AG08395 (cell line): Measurements from ENCODE around the gene GTF2A2.
A peak's percentile ranks its signal among the peaks of the same experiment; 100 is the strongest.
"Not testable (repeated sequence)": the region's sequence is repeated elsewhere in the genome, so short reads cannot be mapped to it uniquely, and the experiment has no call there.

ENCODE experiments used
- DNase-seq: peaks from one replicate; pipeline ENCODE4 v3.0.0; 2012; ENCODE audit warnings: mixed read lengths, low spot score

Gene GTF2A2, protein sequence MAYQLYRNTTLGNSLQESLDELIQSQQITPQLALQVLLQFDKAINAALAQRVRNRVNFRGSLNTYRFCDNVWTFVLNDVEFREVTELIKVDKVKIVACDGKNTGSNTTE

GRCh38 chr15:59656897-59657634, at the start of gene GTF2A2:
GTF2A2 (minus strand) TSS chr15:59657515; CDS start chr15:59652277, 5,238 bp downstream.
- DNase-seq: peak; percentile 96

- DNase-seq: no peak
These were observed 46.9 kb upstream of the GTF2A2 start for GRCh38 chr15:59703979-59704796.

DNA sequence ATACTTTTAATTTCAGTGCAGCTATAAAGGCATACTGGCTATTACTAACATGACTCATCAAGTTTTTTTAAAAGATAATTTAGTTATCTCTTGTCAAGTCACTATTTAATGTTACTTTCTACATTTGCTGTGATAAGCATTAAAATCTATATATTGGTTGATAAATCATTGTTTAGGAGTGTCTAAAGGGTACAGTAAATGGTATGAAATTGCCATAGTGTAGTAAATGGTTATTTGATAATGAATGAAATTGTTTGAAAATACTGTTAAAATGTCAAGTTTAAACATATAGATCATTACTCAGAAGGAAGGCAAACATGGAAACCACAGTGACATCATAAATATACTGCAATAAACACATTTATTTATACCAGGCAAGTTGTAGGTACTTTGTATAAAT, 45.0 kb upstream of the GTF2A2 start:
- no peak for DNase-seq

- no peak for DNase-seq
These were observed 44.6 kb upstream of the GTF2A2 start for GRCh38 chr15:59701880-59702279.

GRCh38 chr15:59699810-59700431, 42.6 kb upstream of the GTF2A2 start:
- no peak for DNase-seq

DNA sequence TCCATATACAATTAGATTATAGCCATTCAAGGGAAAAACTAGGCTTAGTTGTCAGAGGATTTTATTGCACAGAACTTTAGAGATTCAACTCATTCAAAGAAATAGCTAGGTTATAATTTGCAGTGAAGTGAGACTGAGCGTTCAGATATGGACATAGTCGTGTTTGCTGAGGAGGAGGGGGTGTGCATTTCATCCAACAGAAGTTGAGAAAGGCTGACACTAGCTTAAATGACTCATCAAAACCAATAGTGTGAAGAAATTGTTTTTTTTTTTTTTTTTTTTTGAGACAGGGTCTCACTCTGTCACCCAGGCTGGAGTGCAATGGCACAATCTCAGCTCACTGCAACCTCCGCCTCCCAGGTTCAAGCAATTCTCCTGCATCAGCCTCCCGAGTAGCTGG, 40.8 kb upstream of the GTF2A2 start:
- not testable (repeated sequence) for DNase-seq

GRCh38 chr15:59696332-59696731, 39.0 kb upstream of the GTF2A2 start:
- no peak for DNase-seq

- DNase-seq: no peak
These were observed 37.5 kb upstream of the GTF2A2 start for GRCh38 chr15:59694779-59695178.

- peak; percentile 25 for DNase-seq
These were observed 34.0 kb upstream of the GTF2A2 start for GRCh38 chr15:59691194-59691805.

DNA sequence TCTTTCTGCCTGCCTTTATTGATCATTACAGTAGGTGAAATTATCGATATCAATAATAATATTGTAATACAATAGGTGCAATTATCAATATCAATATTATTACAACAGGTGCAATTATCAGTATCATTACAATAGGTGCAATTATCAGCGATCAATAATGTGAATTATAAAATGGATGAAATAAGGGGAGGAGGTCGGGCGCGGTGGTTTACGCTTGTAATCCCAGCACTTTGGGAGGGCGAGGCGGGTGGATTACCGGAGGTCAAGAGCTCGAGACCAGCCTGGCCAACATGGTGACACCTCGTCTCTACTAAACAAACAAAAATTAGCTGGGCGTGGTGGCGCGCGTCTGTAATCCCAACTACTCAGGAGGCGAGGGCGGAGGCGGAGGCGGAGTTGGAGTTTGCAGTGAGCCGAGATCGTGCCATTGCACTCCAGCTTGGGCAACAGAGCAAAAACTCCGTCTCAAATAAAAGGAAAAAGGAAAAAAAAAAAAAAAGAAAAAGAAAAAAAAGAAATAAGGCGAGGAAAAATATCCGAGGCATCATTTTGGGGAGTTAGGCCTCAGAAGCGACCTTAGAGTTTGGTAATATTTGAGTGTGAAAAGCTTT, 32.4 kb upstream of the GTF2A2 start:
- no peak for DNase-seq

DNA sequence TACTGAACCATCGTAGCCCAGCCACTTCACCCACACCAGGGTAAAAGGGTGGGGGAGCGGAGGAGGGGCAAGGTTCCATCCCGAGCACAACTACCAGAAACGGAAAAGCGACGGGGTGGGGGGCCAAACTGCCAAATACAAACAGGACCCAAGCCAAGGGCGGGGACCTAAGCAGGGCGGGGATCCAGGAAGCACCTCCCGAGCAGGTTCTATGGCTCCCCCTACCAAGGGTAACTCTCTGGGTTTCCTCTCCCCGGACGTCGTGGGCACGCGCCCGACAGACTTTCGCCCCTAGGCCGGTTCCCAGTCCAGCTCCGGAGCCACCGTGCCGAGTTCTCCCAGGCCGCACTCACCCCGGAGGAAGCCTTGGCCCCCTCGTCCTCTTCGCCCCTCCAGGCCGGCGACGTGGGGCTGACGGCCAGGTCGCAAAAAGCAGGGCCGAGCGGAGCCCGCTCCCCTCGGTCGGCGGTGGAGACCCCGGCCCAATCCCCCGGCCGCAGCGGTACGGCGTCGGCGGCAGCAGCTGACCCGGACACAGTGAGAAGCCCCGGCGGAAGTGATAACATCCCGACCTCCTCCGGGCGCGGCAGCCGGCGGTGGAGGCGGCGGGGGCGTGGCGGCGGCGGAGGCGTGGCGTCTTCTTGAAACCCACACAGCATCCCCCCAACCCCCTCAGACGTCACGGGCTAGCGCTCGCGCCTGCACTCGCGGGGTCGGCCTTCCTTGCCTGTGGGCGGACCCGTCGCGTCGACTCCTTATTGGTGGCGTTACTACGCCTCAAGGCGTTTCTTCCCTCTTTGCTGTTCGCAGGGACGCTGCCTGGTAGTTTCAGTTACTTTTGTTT, 31.7 kb upstream of the GTF2A2 start, which contains the start of gene BNIP2:
Gene BNIP2 (minus strand): TSS at position 539 of the 844 bp plus-strand sequence. CDS start 6,863 bp downstream, outside the sequence.
- peak; percentile 97 for DNase-seq

DNA sequence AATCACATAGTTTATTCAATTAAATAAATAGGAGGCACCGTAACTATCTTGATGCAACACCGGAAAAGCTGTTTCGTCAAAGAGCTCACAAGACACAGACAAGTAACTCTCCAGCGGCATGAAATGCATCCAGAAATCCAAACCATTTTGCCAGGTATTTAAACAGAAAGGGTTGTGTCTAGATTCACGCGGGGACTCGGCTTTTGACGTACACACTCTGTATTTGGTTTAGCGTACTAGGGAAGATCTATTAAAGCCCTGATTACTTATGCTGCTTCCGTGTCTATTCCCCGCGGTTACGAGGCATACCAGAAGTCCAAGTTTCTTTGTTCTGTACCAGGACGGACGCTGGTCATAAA, 31.1 kb upstream of the GTF2A2 start:
- DNase-seq: peak; percentile 34

DNA sequence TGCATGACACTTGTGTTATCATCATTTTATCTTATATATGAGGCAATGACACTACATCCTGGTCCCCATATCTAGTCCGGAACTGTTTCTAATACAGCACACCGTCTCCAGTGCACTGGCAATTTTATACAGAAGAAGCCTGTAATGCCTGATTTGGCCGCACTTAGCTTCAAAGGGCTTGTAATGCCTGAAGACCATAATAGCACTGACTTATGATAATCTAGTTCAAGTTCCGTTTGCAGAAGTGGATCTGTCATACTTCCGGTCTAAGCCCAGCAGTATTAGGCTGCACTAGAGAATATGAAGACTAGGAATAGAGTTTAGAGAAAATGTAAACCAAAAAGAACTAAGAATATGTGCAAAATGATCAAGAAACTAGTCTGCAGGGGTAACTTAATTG, 30.5 kb upstream of the GTF2A2 start:
- peak; percentile 21 for DNase-seq

DNA sequence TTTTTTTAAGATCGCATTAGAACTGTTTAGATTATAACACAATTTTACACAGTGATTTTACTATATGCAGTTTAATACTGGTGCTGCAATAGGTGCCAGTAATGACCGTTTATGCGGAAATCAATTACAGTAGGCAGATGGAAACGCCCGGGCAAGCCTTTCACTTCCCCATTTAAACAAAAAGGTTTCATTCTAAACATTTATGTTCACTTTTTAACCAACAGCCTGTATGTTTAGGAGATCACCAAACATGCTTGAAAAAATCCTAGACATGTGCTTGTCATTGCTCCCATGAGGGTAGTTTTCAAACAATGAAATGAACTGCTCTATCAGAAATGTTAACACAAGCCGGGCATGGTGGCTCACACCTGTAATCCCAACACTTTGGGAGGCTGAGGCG, 29.1 kb upstream of the GTF2A2 start:
- DNase-seq: no peak

DNA sequence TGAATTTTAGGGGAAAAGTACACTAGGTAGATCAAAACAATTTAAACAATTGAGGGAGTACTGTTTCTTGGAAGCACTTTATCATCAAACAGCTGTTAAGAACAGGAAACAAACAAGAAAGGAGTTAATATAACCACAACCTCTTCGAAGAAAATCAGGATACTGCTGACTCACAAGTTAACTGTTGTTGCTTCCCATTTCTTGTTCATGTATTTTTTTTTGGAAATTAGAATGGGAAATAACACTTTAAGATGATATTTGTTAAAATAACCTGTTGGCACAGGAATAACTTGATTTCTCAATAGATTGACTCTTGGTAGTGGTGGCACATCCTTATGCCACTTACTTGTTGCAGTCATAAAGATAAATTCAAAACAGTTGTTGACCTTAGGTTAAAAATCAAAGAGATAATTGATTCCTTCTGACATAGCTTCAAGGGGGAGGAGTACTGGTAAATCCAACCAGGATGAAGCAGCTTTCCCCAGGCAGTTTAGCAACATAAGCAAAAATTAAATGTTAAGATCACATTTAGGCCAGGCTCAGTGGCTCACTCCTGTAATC, 28.5 kb upstream of the GTF2A2 start:
- DNase-seq: peak; percentile 25

DNA sequence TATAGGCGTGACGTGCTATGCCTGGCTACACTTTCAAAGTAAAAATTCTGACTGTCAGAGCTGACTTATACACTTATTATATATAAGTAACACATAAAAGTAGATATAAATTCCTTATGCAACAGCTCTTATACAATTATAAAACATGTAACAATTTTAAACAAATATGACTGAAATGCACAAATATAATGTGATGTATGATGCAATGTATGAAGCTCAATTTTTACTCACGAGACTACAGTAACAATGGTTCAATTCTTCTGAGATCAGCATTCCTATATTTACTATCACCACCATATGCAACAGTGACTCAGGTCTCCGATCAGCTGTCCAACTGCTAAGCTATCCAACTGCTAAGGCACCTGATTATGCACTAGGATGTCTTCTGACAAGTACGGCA, 23.6 kb upstream of the GTF2A2 start:
- no peak for DNase-seq

- no peak for DNase-seq
These were observed 23.0 kb upstream of the GTF2A2 start for GRCh38 chr15:59680346-59680745.

DNA sequence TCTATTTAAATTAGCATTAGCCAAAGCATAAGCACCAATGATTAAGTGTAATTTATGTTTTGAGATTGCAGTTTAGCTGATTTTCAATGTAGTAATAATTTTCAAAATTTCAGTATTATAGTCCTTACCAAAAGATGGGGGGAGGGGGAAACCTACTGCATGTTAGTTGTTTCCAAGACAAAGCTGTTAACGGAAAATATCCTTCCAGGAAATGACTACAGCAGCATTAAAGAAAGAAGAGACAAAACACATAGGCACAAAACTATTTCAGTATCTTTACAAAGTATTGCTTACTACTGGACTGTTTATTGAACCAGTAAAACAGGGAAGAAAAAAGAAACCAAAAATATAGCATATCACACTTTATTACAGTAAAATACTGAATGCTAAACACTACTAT, 21.3 kb upstream of the GTF2A2 start:
- no peak for DNase-seq

- no peak for DNase-seq
These were observed 20.9 kb upstream of the GTF2A2 start for GRCh38 chr15:59678172-59678571.

- DNase-seq: no peak
These were observed 19.2 kb upstream of the GTF2A2 start for GRCh38 chr15:59676565-59676964.
